OCI-LY7 (cell line): ENCODE data around the gene ENTR1. TPM values are rescaled to one million over a fixed set of nuclear protein-coding genes. Genes with fewer than 3 reads are reported as not detected.

Source experiments
- BruUV-seq: library from RNA; stranded (reverse); fragments of 400-500 nt; replicated peaks from 2 replicates; lab custom pipeline; 2021; lab: Mats Ljungman, UMichigan
- CTCF ChIA-PET: fragments of 300-600 bp; sonication (Branson Sonifier 250); formaldehyde crosslinking; loops from one replicate; lab custom pipeline; 2022; ENCODE audit warnings: antibody characterized with exemption; ENCODE audit not compliant: unreplicated experiment; lab: Charles Lee
- POLR2A ChIA-PET: fragments of 300-600 bp; sonication (Branson Sonifier 250); formaldehyde crosslinking; loops from one replicate; lab custom pipeline; 2022; ENCODE audit warnings: antibody characterized with exemption; lab: Charles Lee
- DNase-seq: peaks from one replicate; pipeline ENCODE4 v3.0.0-alpha.2; 2015; ENCODE audit warnings: low spot score
- H2AFZ ChIP-seq: fragments of 200-600 bp; sonication (generic), shearing (Covaris generic); 2 replicates; pipeline ENCODE4 v1.6.1; 2014; ENCODE audit warnings: mild to moderate bottlenecking, antibody characterized with exemption, low read length, moderate library complexity
- H3K27ac ChIP-seq: fragments of 200-600 bp; sonication (generic); 2 replicates; pipeline ENCODE4 v1.5.1; 2014; ENCODE audit warnings: mixed run types, low read depth, mild to moderate bottlenecking, moderate library complexity, low read length, inconsistent platforms; ENCODE audit not compliant: poor library complexity, severe bottlenecking
- H3K36me3 ChIP-seq: fragments of 200-600 bp; sonication (generic); 2 replicates; pipeline ENCODE4 v1.6.1; 2014; ENCODE audit warnings: mild to moderate bottlenecking, antibody characterized with exemption, low read length, moderate library complexity, mixed read lengths; ENCODE audit not compliant: insufficient read depth
- H3K4me1 ChIP-seq: fragments of 200-600 bp; sonication (generic); 2 replicates; pipeline ENCODE4 v1.5.1; 2014; ENCODE audit warnings: mild to moderate bottlenecking, low read length; ENCODE audit not compliant: insufficient read depth, poor library complexity, severe bottlenecking
- H3K4me2 ChIP-seq: fragments of 200-600 bp; sonication (generic); 2 replicates; pipeline ENCODE4 v1.6.1; 2014; ENCODE audit warnings: mild to moderate bottlenecking, low read length
- H3K4me3 ChIP-seq: fragments of 200-600 bp; sonication (generic); 2 replicates; pipeline ENCODE4 v1.5.1; 2014; ENCODE audit warnings: mild to moderate bottlenecking, low read depth, low read length; ENCODE audit not compliant: poor library complexity, severe bottlenecking
- H3K79me2 ChIP-seq: fragments of 200-600 bp; sonication (generic); 2 replicates; pipeline ENCODE4 v1.6.1; 2016; ENCODE audit warnings: low read depth, mild to moderate bottlenecking, low read length, moderate library complexity, mixed read lengths; ENCODE audit not compliant: insufficient read depth
- H3K9me2 ChIP-seq: fragments of 200-600 bp; sonication (generic); 2 replicates; pipeline ENCODE4 v1.6.1; 2016; ENCODE audit warnings: mild to moderate bottlenecking, low read length, mixed read lengths; ENCODE audit not compliant: insufficient read depth
- H3K9me3 ChIP-seq: fragments of 200-600 bp; sonication (generic); 2 replicates; pipeline ENCODE4 v1.6.1; 2014; ENCODE audit warnings: mild to moderate bottlenecking, mixed run types, low read length, mixed read lengths
- H4K20me1 ChIP-seq: fragments of 200-600 bp; sonication (generic); 2 replicates; pipeline ENCODE4 v1.6.1; 2014; ENCODE audit warnings: mild to moderate bottlenecking, antibody characterized with exemption, low read length, moderate library complexity, mixed read lengths; ENCODE audit not compliant: insufficient read depth
- CTCF ChIP-seq: fragments of 200-600 bp; sonication (generic); conservative IDR thresholded peaks from 2 replicates; pipeline ENCODE4 v1.5.1; 2014; ENCODE audit warnings: mild to moderate bottlenecking, antibody characterized with exemption, low read length, moderate library complexity, mixed read lengths
- EZH2phosphoT487 ChIP-seq: fragments of 200-600 bp; sonication (generic); IDR thresholded peaks from 2 replicates; pipeline ENCODE4 v1.6.1; 2018; ENCODE audit warnings: low read depth, borderline replicate concordance, mild to moderate bottlenecking, mixed run types, antibody characterized with exemption, low read length, moderate library complexity, mixed read lengths
- intact Hi-C: fragments of 100-400 bp; cut with micrococcal nuclease; formaldehyde crosslinking; loops from one replicate; pipeline ENCODE4 v1.10.0; 2022; ENCODE audit not compliant: unreplicated experiment
- total RNA-seq, 2 experiments: library from RNA; depleted of rRNA in 1 of 2; stranded (reverse); fragments of >200 nt in 1 of 2; shearing (Covaris generic) in 1 of 2; gene quantifications; 2 replicates each; pipeline ENCODE4 v1.2.3, GENCODE V29; 2014 to 2022

ENTR1 gene
- total RNA-seq, 2 experiments from 2014 or later = 103 to 109 TPM

GRCh38 chr9:136370687-136371532 lies 39.5 kb downstream of the ENTR1 start:
- no peaks in the 10 kb centered on the region for H3K4me1 ChIP-seq

DNA sequence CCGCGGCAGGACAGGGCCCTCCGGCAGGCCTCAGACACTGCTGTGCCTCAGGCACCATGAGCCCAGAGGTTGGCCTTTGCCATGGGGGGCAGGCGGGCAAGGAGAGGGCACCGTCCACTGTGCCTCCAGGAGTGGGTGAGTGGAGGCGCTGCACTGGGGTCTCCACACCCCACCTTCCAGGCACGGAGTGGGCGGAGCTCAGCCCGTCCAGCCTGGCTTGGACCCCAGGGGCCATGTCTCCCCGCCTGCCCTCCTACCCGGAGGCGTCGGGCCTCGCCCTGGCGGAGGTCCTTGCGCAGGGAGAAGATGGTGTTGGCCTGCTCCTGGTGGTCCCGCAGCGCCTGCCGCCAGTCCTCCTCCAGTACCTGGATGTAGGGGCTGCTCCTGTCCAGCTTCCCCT lies 40.4 kb downstream of the ENTR1 start:
- TF ChIP-seq CTCF (no peak), EZH2phosphoT487 (no peak)
- ChIA-PET POLR2A (no interaction called here), CTCF (no interaction called here)
- H3K4me1 ChIP-seq = no peaks in the 10 kb centered on the region
- no peak for DNase-seq
- no peaks in the 10 kb centered on the region for H3K9me3 ChIP-seq
- H3K36me3 ChIP-seq = peaks cover 4% of the 10 kb centered on the region; the same call in 1 of the 2 replicates
- no peak overlapping the region for H2AFZ ChIP-seq
- H3K4me2 ChIP-seq = no peak overlapping the region
- no peak overlapping the region for H3K4me3 ChIP-seq
- no peaks in the 10 kb centered on the region for H4K20me1 ChIP-seq
- H3K9me2 ChIP-seq = no peaks in the 10 kb centered on the region
- H3K27ac ChIP-seq = no peak overlapping the region
- no peaks in the 10 kb centered on the region for H3K79me2 ChIP-seq
- intact Hi-C loops = no loop called here
- BruUV-seq = no TSS peak

More at GRCh38 chr9:136370687-136371532, 39.5 kb downstream of the ENTR1 start:
- no peak overlapping the region for H2AFZ ChIP-seq
- H3K4me2 ChIP-seq = no peak overlapping the region
- no peaks in the 10 kb centered on the region for H3K9me2 ChIP-seq
- H3K9me3 ChIP-seq = no peaks in the 10 kb centered on the region
- ChIA-PET POLR2A (no interaction called here), CTCF (no interaction called here)
- DNase-seq = no peak
- TF ChIP-seq EZH2phosphoT487 = no peak
- TF ChIP-seq CTCF = no peak
- H3K4me3 ChIP-seq = no peak overlapping the region
- H3K79me2 ChIP-seq = no peaks in the 10 kb centered on the region
- BruUV-seq = no TSS peak
- H3K27ac ChIP-seq = no peak overlapping the region
- peaks cover 12% of the 10 kb centered on the region; the same call in 1 of the 2 replicates for H3K36me3 ChIP-seq
- no peaks in the 10 kb centered on the region for H4K20me1 ChIP-seq
- intact Hi-C loops = no loop called here

- no peak for DNase-seq
- Histone ChIP-seq H4K20me1 (no peaks in the 10 kb centered on the region), H3K27ac (no peak overlapping the region), H3K79me2 (no peaks in the 10 kb centered on the region), H2AFZ (no peak overlapping the region), H3K4me2 (no peak overlapping the region), H3K4me3 (no peak overlapping the region), H3K9me2 (no peaks in the 10 kb centered on the region), H3K9me3 (no peaks in the 10 kb centered on the region), H3K36me3 (no peaks in the 10 kb centered on the region), H3K4me1 (peaks cover 6% of the 10 kb centered on the region)
- ChIA-PET POLR2A (no interaction called here), CTCF (no interaction called here)
- intact Hi-C loops = no loop called here
- TF ChIP-seq EZH2phosphoT487 = no peak
- no peak for TF ChIP-seq CTCF
- no TSS peak for BruUV-seq
Measured at GRCh38 chr9:136368190-136368589, 42.2 kb downstream of the ENTR1 start.
